ENCODE data around the gene TIMM9. TPM values are rescaled to one million over a fixed set of nuclear protein-coding genes. Genes with fewer than 3 reads are reported as not detected.
"Not testable (repeated sequence)": the region's sequence is repeated elsewhere in the genome, so short reads cannot be mapped to it uniquely, and the experiment has no call there.

TIMM9 gene, protein sequence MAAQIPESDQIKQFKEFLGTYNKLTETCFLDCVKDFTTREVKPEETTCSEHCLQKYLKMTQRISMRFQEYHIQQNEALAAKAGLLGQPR
- 26.6 TPM for total RNA-seq
- long read RNA-seq, partial matches to known transcripts, result 10 of 11 reads
- long read RNA-seq, other reads (novel, unspliced or antisense), result 1 of 11 reads

DNA sequence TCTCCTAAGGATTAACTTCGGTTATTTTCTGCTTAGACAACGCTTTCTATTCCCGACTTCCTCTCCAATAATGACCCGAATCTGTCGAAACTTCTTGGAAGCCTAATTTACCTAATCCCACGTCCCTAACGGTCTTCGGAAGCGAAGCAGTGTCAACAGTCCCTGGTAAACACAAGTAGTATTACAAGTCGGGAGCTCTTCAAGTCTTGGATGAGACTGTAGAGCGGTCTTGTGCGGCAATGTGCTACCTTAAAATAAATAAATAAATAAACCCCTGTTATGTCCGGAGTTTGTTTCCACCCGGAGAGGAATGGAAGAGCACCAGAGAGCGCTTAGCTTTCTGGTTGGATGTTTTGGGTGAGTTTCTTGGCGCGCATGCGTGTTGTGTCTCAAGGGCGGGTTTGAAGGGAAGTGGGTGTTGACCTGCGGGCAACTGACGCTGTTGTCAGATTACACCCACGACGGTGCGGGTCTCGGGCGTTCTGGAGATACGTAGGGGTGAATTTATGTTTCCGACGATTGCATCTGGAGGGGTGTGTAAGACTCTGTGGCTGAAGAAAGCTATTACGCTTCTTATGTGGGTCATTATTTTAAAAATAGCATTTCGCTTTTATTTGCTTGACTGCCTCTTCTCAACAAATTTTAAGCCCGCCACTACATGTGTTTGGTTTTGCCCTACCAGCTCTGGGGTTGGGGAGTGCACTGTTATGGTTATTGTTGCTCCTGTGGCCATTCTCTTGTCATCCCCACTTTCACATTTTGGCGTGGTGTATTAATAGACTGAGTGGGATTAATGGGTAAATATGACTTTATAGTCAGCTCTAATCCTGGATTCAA is at the start of gene TIMM9, which contains the start of gene KIAA0586:
TSS of gene TIMM9 (minus strand) at position 251 of the 837 bp plus-strand sequence. CDS start 15,586 bp downstream, outside the sequence.
TSS of gene KIAA0586 (plus strand) at position 439 of the 837 bp plus-strand sequence. CDS start 546 bp downstream, outside the sequence.
- intact Hi-C loops (cut with DNase I), result loop anchor here (2.0 kb wide), 1 partner anchor 129 kb away; the partner anchor contains the start of gene ARID4A
- DNase-seq (ENCODE audit: low spot score), result peak; percentile 97

DNA sequence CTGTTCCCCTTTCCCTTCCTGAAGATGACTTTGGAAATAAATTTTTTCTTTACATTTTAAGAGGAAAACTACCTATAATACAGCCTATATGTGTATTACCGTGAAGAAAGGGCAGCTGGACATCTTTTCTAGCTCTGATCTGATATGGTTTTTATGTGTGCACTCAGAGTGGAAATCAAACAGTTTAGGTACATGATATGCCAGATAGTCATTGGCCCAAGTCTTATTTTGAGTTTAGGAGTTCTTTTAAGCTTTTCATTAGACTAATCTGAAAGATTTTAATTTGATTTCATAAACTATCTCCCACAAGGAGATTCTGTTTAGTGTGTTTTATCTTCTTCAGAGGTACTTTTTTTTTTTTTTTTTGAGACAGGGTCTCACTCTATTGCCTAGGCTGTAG is 49.0 kb upstream of the TIMM9 start:
- no peak for DNase-seq (ENCODE audit: low spot score)
- intact Hi-C loops (cut with DNase I), result no loop called here

DNA sequence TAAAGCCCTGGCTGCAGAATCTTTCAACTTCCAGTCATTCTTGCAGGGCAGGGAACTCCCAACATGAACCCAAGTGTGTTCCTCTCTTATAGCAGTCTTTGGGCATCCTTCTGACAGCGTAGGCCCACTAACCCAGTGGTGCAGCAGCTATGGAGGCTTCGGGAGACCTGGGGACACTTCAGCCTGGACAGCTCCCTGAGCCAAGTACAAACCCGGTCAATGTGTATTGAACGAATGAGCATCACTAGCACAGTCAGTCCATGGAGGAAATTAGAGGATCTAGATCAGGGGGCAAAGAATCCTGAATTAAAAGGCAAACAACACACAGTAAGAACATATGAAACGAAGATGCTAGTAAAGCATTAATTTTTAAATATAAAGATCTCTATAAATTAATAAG is 42.0 kb upstream of the TIMM9 start:
- intact Hi-C loops (cut with DNase I), result no loop called here
- DNase-seq (ENCODE audit: low spot score), result no peak

DNA sequence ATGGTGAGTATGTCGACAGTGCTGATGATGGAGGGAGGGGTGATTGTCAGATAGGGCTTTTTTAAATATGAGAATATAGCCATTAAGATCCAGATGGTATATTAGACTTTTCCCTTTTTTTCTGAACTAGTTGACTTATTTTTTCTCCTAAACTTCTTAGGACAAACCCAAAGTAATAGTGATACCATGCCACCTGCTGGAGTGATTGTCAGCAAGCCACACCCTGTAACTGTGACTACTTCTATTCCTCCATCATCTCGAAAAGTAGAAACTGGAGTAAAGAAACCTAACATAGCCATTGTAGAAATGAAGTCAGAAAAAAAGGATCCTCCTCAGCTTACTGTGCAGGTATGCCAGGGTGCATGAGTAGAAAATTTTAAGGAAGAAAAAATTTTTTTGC is 40.2 kb upstream of the TIMM9 start:
- intact Hi-C loops (cut with DNase I), result no loop called here
- no peak for DNase-seq (ENCODE audit: low spot score)

DNA sequence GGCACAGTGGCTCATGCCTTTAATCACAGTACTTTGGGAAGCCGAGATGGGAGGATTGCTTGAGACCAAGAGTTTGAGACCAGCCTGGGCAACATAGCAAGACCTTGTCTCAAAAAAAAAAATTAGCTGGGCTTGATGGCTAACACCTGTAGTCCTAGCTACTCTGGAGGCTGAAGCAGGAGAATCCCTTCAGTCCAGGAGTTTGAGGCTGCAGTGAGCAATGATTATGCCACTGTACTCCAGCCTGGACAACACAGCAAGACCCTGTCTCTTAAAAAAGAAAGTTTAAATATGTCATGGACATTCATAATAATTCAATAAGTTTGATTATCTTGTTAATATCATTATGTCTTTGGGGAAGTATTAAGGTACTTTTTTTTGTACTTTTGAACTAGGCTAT is 39.1 kb upstream of the TIMM9 start:
- intact Hi-C loops (cut with DNase I), result no loop called here

DNA sequence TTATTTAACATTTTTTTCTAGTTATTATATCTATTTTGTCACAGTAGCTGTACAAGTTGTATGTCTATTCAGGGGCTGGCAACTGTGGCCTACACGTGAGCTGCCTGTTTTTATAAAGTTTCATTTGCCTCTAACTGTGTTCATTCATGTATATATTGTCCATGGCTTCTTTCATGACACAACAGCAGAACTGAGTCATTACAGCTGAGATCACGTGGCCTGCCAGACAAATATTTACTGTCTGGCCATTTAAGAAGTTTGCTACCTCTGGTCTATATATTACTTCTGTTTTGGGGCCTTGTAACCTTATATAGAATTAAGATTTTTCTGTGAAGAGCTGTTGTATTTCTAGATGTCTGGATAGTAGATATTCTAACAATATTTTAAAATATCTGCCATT is 38.1 kb upstream of the TIMM9 start:
- no peak for DNase-seq (ENCODE audit: low spot score)
- intact Hi-C loops (cut with DNase I), result no loop called here

More for the DNA sequence above, 39.1 kb upstream of the TIMM9 start:
- DNase-seq (ENCODE audit: low spot score), result no peak

DNA sequence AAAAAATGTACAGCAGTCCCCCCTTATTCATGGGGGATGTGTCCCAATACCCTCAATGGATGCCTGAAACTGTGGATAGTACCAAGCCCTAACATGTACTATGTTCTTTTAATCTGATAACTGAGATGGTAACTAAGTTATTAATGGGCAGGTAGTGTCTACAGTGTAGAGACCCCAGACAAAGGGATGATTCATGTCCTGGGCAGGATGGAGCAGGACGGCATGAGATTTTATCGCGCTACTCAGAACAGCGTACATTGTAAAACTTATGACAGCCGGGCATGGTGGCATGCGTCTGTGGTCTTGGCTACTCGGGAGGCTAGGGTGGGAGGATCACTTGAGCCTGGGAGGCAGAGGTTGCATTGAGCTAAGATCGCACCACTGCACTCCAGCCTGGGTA is 37.3 kb upstream of the TIMM9 start:
- intact Hi-C loops (cut with DNase I), result no loop called here
- DNase-seq (ENCODE audit: low spot score), result no peak

DNA sequence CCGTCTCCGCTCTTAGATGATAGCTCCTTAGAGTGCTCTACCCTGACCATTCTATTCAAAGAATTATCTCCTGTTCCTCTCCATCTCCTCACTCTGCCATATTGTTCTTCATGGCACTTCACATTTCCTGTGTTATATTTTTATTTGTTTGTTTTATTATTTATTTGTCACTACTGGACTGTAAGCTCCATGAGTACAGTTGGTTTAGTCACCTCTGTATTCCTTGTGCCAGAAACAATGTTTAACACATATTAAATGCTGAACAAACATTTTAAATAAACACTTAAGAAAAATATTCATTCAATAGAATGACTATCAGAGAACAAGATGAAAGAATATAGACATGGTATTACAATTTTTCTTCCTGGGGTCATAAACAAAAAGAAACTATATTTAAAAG is 35.8 kb upstream of the TIMM9 start:
- intact Hi-C loops (cut with DNase I), result no loop called here
- DNase-seq (ENCODE audit: low spot score), result no peak

DNA sequence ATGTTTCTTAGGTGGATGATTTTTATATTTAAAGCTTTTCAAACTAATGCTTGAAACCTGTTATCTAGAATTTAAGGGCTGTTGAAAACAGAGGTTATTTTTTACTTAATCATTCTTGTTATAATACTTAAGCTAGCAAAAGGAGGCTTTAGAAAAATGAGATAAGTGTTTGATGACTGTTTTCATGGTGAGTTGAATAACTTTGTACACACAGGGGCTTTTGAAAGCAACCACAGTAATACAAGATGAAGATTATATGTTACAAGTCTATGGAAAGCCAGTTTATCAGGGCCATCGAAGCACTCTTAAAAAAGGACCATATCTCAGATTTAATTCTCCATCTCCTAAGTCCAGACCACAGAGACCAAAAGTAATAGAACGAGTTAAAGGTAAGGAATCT is 33.4 kb upstream of the TIMM9 start:
- no peak for DNase-seq (ENCODE audit: low spot score)
- intact Hi-C loops (cut with DNase I), result no loop called here

DNA sequence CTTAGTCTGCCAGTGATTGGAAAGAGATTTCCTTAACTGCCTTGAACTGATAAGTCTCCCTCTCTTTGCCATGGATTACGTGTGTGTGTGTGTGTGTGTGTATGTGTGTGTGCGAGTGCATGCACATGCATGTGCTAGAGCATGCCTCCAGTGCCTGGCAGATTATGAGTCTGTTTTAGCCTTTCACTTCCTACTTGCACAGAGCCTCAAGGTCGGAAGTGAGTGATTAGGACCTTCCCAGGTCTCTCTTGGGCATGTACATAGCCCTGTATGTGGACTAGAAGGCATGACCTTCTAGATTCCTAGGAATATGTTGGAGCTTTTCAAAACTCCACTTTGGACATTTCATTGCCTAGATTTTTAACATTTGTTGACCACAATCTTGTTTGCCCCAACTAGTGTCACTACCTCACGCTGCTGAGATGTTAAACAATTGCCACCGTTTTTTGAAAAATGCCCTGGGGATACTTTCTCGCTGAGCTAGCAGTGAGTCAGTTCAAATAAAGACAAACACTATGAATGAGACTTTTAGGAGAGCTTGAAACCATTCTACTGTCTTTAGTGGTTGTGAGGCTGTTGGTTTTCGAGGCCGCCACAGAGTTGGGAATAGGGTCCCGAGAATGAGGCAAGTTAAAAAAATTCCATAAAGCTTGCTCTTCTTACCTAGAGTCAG is 28.4 kb upstream of the TIMM9 start:
- no peak for DNase-seq (ENCODE audit: low spot score)
- intact Hi-C loops (cut with DNase I), result no loop called here

DNA sequence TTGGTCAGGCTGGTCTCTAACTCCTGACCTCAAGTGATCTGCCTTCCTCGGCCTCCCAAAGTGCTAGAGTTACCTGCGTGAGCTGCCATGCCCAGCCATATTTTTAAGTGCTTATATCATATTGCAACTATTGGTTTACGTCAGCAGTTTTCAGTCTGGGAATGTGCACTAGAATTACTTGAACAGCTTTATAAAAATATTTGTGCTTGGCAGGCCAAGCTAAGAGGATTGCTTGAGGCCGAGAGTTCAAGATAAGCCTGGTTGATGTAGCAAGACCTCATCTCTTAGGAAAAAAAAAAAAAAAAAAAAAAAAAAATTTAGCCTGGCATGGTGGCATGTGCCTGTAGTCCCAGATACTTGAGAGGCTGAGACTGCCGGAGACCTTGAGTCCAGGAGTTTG is 17.3 kb upstream of the TIMM9 start:
- intact Hi-C loops (cut with DNase I), result no loop called here
- no peak for DNase-seq (ENCODE audit: low spot score)

DNA sequence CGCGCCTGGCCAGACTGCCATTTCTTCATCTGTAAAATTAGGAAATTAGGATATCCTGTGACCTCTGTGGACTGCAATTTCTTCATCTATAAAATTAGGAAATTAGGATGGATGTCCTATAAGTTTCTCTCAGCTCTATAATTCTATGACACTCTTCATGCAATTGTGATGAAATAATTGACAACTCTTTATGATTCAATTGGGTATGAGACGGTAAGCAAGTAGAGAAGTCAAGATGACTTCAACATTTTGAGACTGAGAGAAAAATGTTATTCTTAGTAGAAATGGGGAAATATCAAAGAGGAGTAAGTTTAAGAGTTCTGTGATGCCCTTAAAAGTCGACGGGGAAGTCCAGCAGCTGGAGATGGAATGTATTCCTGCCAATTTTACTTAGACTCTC is 12.1 kb upstream of the TIMM9 start:
- intact Hi-C loops (cut with DNase I), result no loop called here
- no peak for DNase-seq (ENCODE audit: low spot score)

DNA sequence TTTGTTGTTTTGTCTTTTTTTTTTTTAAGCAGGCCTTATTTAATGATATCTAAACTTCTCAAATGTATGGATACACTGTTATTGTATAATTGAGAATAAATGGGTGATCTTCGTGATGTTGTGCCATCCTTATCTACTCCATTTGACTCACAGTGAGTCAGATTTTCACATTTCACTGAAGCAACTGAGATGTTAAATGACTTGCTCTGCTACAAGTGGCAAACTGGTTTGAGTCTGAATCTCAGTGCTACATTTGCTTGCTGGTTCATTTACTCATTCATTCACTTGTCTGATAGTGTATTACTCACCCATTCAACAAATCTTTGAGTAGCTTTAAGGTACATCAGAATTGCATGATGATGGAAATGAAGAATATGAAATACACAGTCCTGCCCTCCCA is 2.8 kb upstream of the TIMM9 start:
- no peak for DNase-seq (ENCODE audit: low spot score)
- intact Hi-C loops (cut with DNase I), result no loop called here

DNA sequence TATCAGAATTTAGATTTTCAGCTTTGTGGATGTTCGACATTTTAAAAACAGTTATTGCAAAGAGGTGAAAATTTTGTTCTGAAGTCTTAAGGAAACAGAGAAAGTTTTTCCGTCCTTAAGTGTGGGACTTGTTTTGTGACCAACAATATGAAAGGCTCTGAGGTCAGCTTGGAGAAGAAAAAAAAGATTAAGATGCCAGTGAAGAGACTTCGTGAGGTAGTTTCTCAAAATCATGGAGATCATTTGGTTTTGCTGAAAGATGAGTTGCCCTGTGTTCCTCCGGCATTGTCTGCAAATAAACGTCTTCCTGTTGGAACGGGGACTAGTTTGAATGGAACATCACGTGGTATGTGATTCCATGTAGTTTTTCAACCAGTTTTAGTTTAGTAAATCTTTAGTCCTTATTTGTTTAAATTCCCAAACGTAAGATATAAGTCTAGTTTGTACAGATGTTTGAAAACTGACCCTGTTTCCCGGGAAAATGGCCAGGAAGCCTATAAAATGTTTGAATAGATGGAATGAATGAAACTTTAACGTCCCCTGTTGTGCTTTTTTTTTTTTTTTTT is 870 bp upstream of the TIMM9 start:
- no peak for DNase-seq (ENCODE audit: low spot score)
- intact Hi-C loops (cut with DNase I), result loop anchor here (2.0 kb wide), 1 partner anchor 129 kb away; the partner anchor contains the start of gene ARID4A

DNA sequence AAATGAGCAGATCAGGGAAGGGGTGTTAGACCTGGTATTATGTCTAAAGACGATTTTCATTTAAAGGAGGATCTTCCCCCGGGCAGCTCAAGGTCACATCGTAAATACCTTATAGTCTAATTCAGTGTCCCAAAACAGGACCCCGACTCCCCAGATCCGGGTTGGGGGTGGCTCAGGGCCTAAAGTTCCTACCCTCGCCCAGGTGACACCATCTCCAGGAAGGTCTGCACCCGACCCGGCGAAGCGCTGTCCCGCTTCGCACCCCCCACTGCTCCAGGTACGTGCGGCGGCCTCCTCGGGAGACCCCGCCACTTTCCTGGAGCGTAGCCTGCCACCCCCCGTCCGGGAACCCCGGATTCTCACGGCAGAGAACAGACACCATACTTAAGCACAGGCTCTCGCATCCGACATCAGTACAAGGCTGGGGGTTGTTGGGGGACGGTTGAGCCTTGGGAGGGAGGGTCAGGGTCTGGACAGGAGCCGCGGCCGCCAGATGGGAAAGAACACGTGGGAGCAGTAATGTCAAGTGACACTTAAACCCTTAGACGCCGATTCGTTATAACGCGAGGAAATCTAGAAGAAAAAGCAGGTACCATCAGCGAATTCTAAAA is 556 bp downstream of the TIMM9 start:
- intact Hi-C loops (cut with DNase I), result no loop called here
- DNase-seq (ENCODE audit: low spot score), result no peak

DNA sequence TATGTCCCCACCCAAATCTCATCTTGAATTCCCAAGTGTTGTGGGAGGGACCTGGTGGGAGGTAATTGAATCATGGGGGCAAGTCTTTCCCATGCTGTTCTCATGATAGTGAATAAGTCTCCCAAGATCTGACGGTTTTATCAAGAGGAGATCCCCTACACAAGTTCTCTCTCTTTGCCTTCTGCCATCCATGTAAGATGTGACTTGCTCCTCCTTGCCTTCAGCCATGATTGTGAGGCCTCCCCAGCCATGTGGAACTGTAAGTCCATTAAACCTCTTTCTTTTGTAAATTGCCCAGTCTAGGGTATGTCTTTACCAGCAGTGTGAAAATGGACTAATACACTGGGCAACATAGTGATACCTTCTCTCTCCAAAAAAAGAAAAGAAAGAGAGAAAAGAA is 10.4 kb downstream of the TIMM9 start:
- DNase-seq (ENCODE audit: low spot score); intact Hi-C loops (cut with DNase I): not testable (repeated sequence)

DNA sequence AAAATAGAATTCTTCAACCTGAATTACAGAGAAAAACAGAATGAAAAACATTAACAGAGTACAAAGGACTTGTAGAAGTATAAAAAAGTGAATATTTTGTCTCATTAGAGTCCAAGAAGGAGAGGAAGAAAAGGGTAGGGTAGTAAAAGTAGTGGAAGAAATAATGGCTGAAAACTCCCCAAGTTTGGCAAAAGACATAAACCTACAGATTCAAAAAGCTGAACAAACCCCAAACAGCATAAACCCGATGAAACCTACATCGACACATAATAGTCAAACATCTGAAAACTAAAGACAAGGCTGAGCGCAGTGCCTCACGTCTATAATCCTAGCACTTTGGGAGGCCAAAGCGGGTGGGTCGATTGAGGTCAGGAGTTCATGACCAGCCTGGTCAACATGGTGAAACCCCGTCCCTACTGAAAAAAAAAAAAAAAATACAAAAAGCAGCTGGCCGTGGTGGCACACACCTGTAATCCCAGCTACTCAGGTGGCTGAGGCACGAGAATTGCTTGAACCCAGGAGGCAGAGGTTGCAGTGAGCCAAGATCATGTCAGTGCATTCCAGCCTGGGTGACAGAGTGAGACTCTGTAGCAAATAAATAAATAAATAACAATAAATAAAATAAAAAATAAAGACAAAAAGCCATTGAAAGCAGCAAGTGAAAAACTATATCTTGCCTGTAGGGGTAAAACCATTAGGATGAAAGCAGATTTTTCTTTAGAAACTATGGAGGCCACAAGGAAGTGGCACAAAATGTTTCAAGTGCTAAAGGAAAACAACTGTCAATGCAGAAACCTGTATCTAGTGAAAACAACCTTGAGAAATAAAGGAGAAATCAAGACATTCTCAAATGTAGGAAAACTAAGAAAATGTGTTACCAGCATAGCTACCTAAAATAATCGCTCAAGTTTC is 11.4 kb downstream of the TIMM9 start:
- intact Hi-C loops (cut with DNase I), result no loop called here
- DNase-seq (ENCODE audit: low spot score), result no peak

DNA sequence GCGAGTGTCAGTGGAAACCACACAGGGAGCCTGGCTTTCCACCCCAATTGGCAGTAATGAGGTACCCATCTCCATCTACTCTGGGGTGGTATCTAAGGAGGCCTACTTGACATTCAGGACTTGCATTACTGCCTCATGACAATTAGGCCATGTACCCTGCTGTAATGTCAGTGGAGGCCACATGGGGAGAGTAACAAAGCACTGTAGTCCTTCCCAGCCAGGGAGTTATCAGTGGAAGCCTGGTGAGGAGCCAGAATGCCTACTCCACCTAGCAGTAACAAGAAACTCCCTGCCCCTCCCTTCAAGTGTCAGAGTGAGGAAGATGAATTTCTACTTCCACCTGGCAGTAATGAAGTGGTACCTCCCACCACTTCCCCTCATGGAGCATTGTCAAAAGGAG is 12.5 kb downstream of the TIMM9 start:
- DNase-seq (ENCODE audit: low spot score), result no peak
- intact Hi-C loops (cut with DNase I), result no loop called here

DNA sequence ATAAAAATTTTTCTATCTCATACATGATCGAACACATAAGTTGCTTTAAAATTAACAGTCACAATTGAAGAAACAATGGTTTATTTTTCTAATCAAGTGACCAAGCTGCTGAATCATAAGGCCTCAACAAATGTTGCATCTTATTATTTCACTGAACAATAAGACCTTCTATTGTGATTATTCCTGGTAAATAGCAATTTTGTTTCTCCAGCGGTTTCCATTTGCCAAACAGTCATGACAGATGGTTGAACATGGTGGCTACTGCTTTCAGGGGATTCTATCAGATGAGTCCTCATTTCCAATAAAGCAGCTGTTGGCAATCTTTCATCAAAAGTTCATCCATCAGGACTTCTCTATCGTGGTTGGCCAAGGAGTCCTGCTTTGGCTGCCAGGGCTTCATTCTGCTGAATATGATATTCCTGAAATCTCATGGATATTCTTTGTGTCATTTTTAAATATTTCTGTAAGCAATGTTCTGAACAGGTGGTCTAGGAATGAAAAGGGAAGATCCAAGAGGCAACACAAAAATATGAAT is 18.6 kb downstream of the TIMM9 start:
- intact Hi-C loops (cut with DNase I), result no loop called here
- no peak for DNase-seq (ENCODE audit: low spot score)

All from cardiac septum (tissue), 1 donor.